HuH-7.5 (cell line): ENCODE measurements around the gene TM4SF4.

Source experiments
- DNase-seq: peaks from one replicate; pipeline ENCODE4 v3.0.0; 2011; ENCODE audit warnings: low spot score

Gene TM4SF4

DNA sequence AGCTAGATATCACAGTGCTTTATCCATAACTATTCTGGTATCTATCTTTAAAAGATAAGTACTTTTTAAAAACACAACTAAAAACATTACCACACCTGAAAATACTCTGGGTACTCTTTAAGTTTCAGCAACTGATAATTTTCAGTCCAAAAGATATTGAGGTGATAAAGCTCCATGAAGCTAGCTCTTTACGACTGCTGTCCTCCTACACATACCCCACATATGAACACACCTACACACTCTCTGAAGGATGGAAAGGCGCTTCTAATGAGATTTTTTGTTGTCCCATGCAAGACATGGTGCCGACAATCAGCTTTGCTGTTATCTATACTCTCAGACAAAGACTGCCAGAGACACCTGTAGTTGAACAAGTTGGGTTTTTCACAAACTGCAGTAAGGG lies 19.1 kb upstream of the TM4SF4 start:
- DNase-seq, result no peak

DNA sequence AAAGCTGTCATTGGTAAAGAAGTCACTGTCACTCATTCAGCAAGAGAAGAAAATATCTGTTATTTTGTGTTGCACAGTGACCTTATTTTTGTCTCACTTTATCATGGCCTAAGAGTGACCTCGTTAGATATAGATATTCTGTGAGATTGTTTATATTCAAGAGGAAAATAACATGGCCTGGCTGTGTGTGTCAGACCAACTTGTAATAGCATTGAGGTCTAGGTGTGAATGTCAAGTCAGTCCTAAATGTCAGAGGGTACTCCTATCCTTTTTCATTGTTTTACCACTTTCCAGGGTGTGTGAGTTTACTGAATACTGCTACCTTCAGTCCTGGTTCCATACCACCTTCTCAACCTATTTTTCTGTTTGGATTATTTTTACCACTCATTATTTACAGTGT lies 18.5 kb upstream of the TM4SF4 start:
- DNase-seq, result no peak

DNA sequence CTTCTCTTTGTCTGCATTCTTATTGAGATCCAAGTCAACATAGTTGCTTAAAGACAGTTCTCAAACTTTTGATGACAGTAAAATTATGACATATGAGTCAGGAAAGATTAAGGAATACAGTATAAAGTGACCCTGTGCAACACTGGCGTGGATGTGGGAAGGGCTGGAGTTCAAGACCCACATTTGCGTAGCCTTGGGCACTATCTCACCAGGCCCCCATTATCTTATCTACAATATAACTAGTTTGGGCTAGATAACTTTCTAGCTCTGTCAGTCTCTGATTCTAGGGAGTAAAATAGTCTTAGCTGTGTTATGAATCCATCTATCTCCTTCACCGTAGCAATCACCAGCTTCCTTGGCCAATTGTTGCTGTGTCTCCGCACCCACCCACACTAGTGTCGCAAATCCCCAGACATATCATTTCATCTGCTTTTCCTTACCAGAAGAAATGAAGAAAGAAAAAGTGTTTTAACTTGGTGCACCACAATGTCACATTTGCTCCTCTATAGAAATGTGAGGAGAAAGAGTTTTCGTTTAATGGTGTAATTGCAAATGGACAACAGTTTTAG lies 14.9 kb upstream of the TM4SF4 start:
- DNase-seq, result no peak

DNA sequence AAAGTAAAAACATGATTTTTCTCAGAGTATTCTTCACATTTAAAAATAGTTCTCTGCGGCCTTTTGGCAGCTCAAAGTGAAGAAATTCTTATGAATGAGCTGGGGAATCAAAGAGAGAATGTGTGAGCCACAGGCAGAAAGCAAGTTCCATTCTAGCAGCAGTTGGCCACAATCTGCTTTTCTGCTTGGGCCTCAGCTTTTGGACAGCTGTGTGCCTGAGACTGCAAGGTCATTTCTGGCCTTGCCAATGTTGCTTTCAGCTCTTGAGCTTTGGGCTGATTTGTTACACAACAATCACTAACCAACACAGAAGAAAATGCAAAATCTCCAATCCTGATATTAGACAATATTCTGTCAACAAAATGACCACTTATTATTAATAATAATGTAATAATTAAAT lies 14.4 kb upstream of the TM4SF4 start:
- no peak for DNase-seq

DNA sequence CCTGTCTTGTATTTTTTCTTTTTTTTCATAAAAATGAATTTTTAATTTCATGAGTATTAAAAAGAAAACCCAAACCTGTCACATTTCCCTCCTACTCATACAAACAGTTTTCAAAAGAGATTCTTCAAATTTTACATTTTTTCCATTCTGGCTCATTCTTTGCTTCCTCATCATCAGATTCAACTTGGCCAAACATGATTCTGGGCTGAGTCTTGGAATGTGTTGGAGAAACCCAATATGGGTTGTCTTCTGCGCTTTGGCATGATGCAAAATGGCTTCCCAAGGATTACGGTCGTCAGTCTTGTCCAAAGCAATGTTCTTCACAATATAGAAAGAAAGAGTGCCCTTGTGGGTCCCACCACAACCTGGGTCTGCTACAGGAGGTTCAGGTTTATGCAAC lies 12.4 kb upstream of the TM4SF4 start:
- no peak for DNase-seq

DNA sequence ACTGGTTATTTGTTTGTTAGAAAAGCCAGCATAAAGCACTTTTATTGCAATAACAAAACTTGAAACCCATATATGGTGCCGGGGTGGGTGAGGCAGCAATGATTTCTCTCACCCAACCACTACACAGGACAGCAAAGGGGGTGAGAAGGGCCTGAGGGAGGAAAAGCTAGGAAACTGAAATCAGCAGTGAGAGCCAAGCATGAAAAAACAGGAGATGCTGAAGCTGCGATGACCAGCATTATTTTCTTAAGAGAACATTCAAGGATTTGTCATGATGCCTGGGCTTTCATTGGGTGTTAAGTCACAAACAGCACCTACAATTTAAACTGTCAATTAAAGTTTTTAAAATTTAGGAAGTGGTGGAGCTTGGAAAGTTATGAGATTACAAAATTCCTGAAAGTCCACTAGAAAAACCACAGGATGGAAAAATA lies 11.9 kb upstream of the TM4SF4 start:
- DNase-seq, result no peak

DNA sequence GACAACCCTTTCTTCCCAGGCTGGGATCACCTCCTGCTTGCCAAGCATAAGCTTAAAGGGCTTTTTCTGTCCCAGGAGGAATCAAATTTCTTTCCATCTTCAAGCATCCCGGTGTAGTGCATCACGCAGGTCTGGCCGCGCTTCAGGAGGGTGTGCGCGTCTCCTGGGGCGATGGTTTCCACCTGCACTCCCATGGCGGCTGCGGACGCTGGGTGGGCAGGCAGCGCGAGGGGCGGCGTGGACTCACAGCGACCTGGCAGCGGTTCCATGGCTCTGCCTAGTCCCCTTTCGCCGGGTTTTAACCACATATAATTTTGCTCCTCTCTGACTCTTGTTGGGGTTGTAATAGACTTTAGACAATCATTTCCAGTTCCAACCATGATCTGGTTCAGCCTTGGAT lies 10.6 kb upstream of the TM4SF4 start:
- DNase-seq, result no peak

DNA sequence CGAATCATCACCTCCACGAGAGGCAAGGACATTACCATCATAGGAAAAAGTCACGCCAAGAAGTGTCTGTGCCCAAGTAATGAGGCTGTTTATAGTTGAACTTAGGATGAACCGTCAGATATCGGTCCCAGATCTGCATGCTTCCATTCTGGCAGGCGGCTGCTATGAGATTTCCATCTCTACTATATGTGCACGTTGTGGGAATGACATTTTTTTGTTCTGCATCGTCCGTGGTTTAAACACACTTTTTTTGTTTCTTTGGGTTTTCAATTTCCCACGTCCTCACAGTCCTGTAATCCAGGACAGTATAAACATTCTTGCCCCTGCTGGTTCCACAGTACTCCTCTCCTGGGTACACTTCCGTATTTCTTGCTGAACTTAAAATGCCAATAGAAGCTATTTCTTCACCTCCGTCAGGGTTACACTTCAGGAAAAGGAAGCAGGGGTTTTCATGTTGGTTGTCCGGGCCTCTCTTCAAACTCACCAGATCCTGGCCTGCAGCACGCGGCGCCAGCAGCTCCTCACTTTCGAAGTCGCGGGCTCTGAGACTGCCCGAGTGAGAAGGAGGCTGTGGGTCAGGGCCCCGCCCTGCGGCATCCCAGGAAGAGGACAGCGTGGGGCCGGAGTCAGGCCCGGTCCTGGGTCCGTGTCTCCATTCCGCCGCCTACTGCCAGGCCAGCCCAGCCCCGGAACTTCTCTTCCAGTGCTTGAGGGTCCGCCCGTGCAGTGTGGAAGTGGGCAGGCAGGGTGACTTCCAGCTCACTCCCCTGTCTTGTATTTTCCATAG lies 9.8 kb upstream of the TM4SF4 start:
- DNase-seq, result no peak

DNA sequence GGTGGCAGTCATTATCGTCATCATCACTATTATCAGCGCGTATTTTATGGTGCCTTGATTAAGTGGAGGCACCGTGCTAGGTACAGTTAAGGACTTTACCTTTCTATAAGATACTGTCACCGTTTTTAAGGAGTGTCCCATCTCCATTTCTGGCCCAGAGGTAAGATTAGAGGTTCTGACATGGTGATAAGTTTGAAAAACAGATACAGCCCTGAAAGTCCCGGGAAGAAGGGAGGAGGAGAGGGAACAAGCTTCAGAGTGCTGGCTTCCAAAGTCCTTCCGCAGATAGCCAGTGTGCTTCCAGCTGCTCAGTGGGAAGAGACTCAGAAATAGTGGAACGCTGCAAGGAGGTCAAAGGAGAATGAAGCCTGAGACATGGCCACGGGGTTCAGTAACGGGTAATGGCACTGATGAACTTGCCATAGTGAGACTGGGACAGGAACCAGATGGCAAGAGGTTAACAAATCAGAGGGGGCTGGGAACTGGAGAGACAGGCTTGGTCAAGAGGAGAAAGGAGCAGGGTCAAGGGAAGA lies 9.1 kb upstream of the TM4SF4 start:
- DNase-seq, result no peak

DNA sequence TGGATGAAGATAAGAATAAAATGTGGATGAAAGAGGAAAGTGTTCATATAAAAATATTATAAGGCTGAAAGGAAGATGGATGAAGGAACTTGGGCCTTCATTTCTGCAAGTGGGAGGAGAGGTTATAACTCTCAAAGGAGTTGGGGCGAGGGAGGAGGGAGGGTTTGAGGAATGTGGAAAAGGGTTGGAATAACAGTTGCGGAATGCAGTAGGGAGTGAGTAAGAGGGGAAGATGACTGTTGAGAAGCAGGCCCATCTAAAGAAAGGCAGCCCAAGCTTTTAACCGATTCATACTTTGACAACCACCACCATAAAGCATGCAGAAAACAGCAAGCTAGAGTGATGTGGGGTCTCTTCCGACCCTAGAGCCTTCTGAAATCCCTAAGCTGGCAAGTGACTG lies 8.3 kb upstream of the TM4SF4 start:
- no peak for DNase-seq

DNA sequence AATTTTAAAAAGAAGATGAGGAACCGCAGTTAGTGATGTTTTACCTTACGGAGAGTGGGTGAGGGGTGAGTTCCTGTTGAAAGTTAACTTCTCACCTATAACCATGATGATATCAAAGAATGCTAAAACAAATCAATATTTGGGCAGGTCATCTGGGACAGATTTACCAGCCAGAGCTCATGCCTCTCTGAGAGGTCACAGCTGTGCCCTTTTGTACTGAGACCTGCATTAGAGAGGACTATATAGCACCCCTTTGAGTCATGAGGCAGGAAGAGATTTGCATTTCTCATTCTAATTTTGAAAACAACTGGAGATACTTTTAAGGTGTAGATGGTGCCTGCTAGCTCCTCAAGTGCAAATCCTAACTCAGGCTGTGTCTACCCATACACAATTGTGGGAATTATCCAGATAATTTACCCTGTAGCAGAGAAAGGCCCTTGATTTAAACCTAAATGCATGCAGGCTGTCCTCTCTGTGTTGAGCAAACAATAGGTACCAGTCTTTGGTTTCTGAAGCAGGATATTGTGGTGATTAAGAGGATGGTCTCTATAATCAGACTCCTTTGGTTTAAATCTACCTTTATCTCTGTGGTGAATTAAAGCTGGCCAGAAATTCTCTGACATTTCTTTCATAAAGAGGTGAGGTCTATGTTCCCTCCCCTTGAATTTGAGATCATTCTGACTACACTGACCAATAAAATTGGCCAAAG lies 5.8 kb upstream of the TM4SF4 start:
- peak; percentile 34 for DNase-seq

DNA sequence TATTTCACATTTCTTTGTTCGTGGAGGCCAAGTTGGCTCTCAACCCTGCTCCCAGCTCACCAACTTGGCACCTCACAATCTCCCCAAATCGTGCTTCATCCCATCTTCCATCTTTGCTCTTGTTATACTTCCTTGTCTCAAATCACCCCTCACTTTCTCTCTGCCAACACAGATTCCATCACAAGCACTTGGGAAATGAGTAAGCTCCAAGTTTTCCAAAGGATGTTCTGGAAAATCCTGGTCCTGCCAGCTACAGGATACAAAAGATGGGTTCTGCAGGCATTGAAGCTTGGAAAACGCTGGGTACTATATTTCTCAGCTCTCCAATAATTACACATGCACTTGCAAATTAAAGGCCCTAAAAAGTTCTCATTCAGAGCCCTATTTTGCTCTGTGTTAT lies 4.1 kb upstream of the TM4SF4 start:
- DNase-seq, result no peak

DNA sequence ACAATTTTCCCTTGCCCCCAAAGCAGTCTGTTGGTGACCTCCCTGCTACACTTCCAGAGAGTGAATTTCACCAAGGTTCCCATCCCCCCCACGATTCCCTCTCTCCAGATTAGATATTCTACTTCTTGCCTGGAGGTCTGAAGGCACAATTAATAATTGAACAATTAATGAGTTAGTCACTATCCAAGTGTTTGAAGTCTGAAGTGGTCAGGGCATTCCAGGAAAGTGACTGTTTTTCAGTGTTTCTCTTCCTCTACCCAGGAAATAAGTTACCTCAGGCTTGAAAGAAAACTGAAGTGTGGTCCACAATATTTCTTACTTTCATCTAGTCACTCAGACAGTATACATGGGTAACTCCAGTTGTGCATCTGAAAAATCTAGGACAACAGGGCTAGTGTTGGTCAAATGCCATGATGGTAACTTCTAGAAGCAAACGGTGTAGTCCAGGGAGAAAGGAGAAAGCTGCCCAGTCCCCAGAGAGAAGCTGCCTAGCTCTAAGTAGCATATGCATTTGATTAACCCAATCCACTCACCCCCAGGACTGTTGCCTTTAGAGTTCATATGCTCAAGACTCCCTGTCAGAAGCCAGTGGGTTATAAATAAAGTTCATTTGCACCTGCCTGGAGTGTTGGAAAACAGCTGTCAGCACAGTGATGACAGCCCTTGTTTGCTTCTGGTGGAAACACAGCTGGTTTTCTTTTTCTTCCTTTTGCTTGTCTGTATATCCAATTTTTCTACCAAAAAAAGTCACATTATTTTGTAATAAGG lies 2.3 kb upstream of the TM4SF4 start:
- no peak for DNase-seq

DNA sequence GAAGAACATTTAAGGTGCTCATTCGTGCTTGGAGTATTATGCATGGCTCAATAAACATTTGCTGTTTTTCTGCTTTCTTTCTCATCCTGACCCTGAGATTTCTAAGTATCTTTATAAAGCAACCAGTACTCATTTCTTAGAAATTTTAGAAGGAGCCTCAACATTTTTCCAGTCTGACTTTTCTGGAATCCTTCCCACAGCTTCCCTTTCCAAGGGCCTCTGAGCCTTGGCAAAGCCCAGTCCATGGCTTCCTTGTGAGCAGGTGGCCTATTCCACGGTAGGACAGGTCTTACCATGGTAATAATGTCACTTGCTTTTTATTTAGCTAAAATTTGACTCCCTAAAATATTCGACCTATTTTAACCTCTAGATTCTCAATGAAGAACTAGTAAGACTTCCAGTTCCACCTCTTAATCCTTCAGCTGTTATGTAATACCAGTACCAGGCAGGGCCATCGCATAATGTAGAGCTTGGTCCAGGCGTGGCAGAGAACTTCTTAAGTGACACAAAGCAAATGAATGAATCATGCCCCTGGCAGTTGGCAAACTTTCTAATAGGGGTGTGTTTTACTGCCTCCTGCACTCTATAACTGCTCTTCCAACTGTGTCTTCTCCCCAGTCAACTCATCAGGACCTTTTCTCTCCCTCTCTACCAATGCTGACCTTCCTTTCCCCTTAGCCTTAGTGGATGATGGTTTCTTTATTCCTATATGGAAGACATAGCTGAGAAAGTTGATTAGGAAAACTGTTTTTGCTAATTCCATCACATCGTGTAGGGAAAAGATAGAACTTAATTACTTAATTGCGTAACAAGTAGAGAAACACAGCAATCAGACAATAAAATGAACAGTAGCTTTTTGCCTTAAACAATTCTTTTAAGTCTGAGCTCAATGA lies 894 bp upstream of the TM4SF4 start:
- DNase-seq, result peak; percentile 23

DNA sequence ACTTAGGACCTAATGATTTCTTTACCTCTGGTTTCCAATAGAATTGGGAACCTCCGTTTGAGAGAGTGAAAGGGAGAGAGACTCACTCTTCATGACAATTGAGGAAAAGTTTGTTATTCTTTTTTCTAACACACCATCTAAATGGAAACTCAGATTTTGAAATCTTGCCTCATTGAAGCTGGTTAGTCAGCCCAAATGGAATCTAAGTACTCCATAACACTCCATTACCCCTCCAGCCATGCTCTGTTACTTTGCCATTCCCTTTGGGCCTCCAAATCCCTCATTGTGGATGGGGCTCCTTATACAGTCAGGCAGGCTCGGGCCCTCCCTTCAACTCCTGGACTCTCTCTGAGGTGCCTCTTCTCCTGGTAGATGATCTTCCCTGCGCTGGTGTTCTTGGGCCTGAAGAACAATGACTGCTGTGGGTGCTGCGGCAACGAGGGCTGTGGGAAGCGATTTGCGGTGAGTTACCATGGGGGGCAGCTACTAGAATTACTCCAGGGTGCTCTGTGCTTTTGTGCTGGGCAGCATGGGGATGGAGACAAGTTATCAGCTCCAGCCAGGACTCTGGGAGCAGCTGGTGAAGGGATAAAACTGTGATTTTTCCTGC lies 1.1 kb downstream of the TM4SF4 start:
- DNase-seq, result no peak

DNA sequence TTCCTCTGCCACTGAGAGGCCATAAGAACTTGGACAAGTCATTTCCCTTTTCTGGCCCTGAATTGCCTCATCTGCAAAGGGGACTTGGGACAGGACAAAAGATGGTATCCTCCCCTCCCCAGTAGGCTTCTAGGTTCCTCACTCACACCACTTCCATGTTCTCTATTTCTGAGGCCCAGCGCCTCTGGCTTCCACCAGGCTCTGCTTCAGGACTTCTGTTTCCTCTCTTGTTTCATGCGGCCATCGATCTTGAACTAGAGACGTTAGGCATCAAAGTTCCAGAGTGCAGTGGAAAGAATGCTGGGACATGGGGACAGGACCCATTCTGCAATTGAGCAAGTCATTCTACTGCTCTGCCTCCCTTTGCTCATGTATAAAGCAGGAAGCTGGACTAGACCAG lies 1.7 kb downstream of the TM4SF4 start:
- no peak for DNase-seq

DNA sequence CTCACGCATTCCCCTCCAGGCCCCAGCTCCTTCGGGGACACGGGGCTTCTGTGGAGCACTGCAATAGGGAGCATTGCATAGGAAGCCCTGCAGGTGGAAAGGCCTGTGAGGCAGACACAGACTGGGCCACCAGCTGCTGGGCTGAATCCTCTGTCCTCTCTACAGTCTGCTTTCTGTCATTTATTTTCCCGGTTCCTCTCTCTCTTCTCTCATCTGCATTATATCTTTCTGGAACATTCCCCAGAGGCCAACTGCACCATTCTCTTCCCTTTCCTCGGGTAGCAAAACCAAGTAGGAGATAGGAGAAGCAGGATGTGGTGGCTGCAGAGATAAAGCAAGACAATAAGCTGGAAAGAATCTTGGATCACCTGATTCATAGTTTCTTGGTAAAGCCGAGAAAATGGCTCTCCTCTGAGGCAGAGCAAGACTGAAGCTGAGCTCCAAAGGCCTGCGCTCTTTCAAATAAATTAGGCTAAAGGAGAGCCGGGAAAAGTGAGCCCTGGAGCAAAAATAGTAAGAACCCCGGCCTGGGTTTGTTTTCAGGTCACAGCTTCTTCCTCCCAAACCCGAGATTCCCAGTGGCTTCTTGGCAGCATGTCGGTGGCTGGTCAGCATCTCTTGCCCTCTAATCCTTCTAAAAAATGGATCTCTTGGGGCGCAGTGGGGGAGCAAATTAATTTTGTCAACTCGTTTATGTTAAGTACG lies 5.3 kb downstream of the TM4SF4 start:
- DNase-seq, result no peak

DNA sequence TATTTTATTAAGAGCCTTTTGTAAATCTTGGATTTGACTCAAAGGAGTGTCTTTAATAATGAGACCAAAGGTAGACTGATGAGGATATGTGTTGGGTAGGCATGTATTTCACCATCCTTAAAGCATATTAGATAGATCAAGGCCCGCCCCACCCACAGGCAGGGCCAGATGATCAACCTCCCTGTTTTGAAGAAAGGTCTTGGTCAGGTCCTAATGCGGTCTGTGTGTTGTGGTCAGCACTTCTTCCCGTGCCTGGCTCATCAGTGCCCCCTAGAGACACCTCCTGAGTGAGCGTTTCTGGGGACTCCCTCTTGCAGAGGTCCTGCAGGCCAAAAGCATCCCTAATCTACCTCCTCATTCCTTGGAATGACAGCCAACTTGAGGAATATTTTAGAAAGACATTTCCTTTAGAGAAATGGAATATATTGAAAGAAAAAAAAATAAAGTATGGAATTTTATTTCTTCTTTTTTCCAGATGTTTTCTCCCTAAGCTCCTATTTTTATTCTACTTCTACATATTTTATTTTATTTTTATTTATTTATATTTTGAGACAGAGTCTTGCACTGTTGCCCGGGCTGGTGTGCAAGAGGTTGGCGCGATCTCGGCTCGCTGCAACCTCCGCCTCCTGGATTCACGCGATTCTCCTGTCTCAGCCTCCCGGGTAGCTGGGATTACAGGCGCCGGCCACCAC lies 6.0 kb downstream of the TM4SF4 start:
- peak; percentile 51 for DNase-seq

DNA sequence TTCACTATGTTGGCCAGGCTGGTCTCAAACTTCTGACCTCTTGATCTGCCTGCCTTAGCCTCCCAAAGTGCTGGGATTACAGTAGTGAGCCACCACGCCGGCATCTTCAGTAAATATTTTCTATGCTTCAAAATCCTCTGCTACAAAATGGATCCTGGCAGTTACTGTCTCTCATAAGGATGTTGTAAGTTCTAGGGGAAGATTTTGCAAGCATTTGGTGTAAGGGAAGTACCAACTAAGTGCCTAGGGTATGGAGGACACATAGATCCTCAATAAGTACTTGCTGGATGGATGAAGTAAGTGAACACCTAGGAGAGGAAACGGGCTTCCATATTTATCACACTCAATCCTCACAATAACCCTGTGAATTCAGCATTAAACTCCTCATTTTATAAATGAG lies 6.6 kb downstream of the TM4SF4 start:
- no peak for DNase-seq

DNA sequence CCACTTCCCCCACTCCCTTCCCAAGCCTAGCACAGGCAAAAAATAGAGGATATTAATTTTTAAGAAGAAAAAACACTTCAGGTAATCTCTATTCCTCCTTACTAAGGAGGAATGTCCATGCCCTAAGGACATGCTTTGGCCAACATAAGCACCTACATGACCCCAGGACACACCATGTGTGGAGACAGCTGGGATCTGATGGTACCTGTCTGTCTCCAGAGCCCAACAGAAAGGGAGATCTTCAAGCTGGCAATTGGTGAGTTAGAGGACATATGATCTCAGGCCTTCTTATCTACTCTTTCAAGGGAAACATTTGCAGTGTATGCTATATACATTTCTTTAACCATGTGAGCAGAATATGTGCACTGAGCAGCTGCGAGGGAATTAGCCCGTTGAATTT lies 7.0 kb downstream of the TM4SF4 start:
- no peak for DNase-seq
